CD4-positive, alpha-beta T cell treated with Interferon gamma for 1 hour (primary cell): ENCODE measurements around the gene PRKAG3.
"Not testable (repeated sequence)": the region's sequence is repeated elsewhere in the genome, so short reads cannot be mapped to it uniquely, and the experiment has no call there.

ENCODE experiments used
- DNase-seq: peaks from one replicate; pipeline ENCODE4 v3.0.0-alpha.2; 2020

PRKAG3 gene

GRCh38 chr2:218861645-218862318, 30.2 kb upstream of the PRKAG3 start:
- no peak for DNase-seq

GRCh38 chr2:218860950-218861381, 29.4 kb upstream of the PRKAG3 start:
- no peak for DNase-seq

GRCh38 chr2:218859988-218860831, 28.6 kb upstream of the PRKAG3 start:
- DNase-seq, result no peak

GRCh38 chr2:218859556-218859987, 28.0 kb upstream of the PRKAG3 start, which contains the start of gene WNT6:
Gene WNT6 (plus strand): TSS chr2:218859805. CDS start chr2:218860038, 233 bp downstream.
- no peak for DNase-seq

- no peak for DNase-seq
These were observed 27.3 kb upstream of the PRKAG3 start for GRCh38 chr2:218858671-218859555.

- DNase-seq, result no peak
These were observed 26.5 kb upstream of the PRKAG3 start for GRCh38 chr2:218858138-218858445.

- no peak for DNase-seq
These were observed 26.0 kb upstream of the PRKAG3 start for GRCh38 chr2:218857371-218858137.

GRCh38 chr2:218856896-218857243, 25.3 kb upstream of the PRKAG3 start:
- no peak for DNase-seq

GRCh38 chr2:218856167-218856895, 24.7 kb upstream of the PRKAG3 start:
- no peak for DNase-seq

GRCh38 chr2:218855305-218856166, 23.9 kb upstream of the PRKAG3 start:
- no peak for DNase-seq

GRCh38 chr2:218854860-218855259, 23.3 kb upstream of the PRKAG3 start:
- no peak for DNase-seq

GRCh38 chr2:218853766-218854165, 22.2 kb upstream of the PRKAG3 start:
- DNase-seq, result no peak

GRCh38 chr2:218852911-218853667, 21.5 kb upstream of the PRKAG3 start:
- DNase-seq, result peak; percentile 47

GRCh38 chr2:218851286-218851685, 19.7 kb upstream of the PRKAG3 start:
- DNase-seq, result no peak

- no peak for DNase-seq
These were observed 19.2 kb upstream of the PRKAG3 start for GRCh38 chr2:218850796-218851195.

GRCh38 chr2:218849721-218850120, 18.1 kb upstream of the PRKAG3 start:
- no peak for DNase-seq

GRCh38 chr2:218846963-218847362, 15.4 kb upstream of the PRKAG3 start:
- DNase-seq, result not testable (repeated sequence)

- not testable (repeated sequence) for DNase-seq
These were observed 12.7 kb upstream of the PRKAG3 start for GRCh38 chr2:218844334-218844733.

GRCh38 chr2:218839888-218840287, 8.3 kb upstream of the PRKAG3 start:
- no peak for DNase-seq

GRCh38 chr2:218839430-218839829, 7.8 kb upstream of the PRKAG3 start:
- DNase-seq, result peak; percentile 16
